Measurements from ENCODE around the gene NEK7.
"Not testable (repeated sequence)": the region's sequence is repeated elsewhere in the genome, so short reads cannot be mapped to it uniquely, and the experiment has no call there.

Gene NEK7

DNA sequence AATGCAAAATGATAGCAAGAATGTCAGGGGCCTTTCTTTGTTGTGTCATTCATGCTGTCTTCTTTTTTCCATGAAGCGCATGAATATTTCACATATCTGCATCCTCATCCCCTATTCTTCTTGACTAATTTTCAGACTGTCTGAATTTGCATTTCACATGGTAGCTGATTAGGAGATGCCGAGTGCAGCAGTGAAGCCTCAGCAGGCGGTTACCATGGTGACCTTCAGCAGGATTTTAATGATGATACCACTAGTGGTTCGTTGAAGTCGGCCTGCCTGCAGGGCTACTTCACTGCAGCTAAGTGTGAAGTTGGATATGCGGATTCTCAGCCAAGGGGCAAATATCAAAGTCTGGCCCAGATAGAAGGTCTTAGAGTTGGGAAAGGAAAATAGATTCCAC is 141.8 kb downstream of the NEK7 start:
- no peak for DNase-seq

DNA sequence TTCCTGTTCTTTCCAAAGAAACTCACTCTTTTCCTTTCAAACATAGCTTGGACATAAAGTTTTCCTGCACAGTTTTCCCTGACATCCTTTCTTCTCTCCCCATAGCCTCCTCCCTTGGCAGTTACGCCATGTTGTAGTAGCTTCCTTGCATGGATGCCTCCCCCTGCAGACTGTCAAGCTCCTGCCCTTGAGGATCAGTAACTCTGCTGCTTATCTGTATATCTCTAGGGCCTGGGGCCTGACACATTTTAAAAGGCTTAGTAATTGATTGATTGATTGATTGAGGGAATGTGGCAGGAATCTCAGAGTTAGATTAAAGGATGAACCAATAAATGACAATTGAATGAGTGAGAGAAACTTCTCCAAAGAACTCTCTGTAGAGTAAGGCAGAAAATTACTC is 143.7 kb downstream of the NEK7 start:
- no peak for DNase-seq

DNA sequence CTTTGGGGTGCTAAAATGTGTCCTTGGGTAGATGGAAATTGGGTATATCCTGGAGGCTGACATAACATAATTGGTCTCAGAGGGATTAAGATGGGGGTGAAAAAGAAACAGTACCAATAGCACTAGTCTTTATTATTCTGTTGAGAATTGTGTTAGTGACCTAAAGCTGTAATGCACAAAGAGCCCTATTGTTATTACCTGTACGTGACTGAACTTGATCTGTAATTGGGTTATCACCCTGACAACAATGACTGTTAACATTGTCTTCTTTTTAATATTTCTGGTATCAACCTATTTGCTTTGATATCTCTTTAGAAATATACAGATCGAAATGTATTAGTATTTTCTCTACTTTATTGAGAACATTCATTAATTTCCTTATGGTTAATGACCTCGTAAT is 147.6 kb downstream of the NEK7 start:
- no peak for DNase-seq

DNA sequence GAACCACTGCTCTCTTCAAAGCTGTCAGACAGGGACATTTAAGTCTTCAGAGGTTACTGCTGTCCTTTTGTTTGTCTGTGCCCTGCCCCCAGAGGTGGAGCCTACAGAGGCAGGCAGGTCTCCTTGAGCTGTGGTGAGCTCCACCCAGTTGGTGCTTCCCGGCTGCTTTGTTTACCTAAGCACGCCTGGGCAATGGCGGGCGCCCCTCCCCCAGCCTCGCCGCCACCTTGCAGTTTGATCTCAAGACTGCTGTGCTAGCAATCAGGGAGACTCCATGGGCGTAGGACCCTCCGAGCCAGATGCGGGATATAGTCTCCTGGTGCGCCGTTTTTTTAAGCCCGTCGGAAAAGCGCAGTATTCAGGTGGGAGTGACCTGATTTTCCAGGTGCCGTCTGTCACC is 158.0 kb downstream of the NEK7 start:
- not testable (repeated sequence) for DNase-seq

DNA sequence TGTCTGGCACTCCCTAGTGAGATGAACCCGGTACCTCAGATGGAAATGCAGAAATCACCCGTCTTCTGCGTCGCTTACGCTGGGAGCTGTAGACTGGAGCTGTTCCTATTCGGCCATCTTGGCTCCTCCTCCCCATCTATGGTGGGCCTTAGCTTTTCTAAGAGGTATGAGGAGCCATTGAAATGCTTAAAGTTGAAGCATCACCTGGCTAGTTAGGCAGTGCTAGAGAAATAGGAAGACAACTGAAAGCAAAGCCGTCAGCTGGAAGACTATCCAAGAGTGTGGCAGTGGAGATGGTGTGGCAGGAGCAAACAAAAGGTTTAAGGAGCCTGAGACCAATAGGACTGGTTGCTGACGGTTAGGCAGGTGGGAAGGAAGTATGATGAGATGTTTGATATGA is 158.5 kb downstream of the NEK7 start:
- not testable (repeated sequence) for DNase-seq

DNA sequence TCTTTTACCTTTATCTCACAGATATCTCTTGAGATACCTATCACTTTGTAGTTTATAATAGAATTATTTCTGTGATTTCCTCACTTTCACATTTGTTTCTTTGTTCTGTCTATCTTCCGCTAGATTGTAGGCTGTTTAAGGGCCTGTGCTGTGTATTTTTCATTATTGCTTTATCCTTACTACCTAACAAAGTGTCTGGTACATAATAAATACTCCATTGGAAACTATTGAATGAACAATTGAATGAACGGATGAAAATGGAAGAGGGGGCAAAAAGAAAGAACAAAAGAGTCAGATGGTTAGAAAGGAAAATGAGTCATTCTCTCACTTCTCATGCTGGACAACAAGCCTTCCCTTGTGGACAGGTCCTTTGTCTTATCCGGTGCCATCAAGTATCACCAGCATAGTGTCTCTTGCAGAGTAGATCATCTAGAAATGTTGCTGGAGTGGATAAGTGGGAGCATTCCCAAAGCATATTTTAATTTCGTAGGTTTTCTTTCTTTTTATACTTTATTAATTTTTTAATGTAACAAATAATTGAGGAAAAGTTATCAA is 159.8 kb downstream of the NEK7 start:
- no peak for DNase-seq

DNA sequence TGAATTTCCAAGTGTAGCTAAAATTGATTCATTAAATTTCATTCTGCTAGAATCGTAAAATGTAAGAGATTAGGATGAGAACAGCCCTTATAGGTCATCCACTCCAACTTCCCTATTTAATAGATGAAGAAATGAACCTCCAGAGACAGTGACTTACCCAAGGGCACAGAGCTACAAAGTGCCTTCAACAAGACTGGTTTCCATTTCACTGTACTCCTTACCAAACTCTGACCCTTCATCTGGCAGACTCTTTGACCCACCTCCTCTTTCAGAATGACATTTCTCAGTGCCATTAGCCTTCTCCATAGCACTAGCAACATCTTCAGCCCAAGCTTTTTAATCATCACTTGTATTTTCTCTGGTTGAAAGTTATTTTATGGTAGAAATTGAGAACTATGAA is 161.3 kb downstream of the NEK7 start:
- no peak for DNase-seq

DNA sequence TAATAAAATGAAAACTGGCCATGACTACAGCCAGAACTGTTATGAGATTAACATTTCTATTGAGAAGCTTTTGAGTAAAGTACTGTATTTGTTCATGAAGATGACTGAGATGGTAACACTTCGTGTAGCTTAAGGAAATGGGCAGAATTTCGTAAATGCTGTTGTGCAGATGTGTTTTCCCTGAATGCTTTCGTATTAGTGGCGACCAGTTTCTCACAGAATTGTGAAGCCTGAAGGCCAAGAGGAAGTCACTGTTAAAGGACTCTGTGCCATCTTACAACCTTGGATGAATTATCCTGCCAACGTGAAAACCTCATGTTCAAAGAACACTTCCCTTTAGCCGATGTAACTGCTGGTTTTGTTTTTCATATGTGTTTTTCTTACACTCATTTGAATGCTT is 164.0 kb downstream of the NEK7 start:
- DNase-seq = no peak

DNA sequence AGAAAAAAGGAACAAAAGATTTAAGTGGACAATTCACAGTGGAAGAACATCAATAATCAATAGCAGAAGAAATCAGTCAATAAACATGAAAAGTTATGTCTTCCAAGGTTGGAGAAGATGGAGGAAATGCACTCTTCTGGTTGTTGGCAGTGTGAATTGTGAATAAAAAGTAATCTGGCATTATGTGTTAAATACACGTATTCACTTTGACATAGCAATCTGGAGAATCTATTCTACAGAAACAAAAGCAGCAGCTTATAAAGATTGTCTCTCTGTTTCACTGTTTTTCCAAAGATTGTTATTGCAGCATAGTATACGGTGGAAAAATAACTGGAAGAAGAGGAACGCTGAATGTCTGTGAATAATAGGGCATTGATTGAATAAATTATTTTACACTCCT is 169.4 kb downstream of the NEK7 start:
- DNase-seq = no peak

DNA sequence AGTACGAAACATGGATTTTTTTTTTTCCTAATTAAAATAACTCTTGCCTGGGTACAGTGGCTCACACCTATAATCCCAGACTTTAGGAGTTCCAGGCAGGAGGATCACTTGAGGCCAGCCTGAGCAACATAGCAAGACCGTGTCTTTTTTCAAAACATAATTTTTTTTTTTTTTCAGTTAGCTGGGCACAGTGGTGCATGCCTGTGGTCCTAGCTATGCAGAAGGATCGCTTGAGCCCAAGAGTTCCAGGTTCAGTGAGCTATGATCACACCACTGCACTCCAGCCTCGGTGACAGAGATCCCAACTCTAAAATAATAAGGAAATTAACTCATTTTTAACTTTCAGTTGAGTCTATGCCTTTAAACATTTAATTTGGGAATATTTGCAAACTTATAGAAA is 170.1 kb downstream of the NEK7 start:
- no peak for DNase-seq

DNA sequence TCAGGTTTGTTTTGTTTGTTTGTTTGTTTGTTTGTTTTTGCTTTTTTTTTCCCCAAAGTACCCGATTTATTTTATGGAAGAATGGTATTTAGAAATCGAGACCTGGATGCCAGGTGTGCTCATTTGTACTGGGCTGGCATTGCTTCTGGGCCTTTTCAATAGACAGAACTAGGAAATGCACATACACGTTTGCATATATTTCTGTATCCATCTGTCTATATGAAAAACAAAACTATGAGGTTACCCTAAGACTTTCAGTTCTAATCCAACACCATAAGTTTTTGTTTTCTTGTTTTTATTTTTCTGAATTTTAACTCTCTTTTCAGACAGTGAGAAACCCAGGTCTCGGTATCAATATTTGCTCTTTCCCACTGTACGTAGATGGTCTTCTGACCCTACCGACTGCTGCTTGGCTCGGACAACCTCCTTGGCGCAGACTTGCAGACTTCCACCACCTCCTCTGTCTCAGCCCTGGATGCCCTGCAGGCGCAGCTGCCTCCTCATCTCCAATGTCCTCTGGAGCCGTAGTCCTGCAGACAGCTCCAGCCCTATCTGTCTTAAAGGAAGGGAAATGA is 171.7 kb downstream of the NEK7 start:
- DNase-seq = no peak

DNA sequence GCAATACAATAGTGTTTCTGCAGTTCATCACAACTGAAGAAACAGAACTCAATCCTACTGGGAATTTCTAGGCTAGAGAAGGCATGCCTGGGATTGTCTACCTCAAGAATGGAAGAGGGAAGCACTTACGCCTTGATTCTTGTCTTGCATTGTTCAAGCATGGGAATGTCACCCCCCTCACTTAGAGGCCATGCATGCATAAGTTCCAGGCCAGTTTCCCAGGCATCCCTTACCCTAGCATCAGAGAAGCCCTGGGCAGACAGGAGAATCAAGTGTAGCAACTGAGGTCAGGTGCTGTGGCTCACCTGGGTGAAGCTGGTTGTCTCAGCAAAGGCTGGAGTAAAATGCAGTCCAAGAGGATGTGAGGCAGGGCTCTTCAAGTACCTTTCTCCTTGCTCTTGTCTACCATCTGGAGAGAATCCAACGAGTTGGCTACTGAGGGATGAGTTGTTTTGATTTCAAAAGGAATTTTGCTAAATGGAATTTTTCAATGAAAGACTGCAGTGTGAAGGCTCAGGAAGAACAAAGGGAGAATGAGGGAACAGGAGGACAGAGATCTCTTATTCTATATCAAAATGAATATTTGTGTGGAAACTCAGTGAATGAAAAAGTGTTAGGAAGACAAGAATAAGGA is 174.3 kb downstream of the NEK7 start:
- DNase-seq = no peak

DNA sequence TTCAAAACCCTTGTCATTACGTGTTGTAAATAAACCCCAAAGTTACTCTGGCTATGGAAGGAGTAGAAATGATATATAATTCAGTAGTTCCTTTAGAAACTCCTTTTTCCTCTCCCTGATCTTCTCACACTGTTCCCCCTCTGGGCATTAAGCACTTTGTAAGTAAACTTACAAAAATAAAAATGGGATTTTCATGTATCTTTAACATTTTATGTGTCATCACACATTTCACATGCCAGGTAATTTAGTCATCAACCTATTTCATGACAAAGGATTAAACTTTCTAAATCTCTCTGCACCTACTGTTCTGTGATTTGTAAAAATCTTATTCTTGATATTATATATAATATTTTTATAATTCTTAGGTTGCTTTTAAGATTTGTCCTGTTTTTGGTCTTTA is 176.9 kb downstream of the NEK7 start:
- DNase-seq = no peak

DNA sequence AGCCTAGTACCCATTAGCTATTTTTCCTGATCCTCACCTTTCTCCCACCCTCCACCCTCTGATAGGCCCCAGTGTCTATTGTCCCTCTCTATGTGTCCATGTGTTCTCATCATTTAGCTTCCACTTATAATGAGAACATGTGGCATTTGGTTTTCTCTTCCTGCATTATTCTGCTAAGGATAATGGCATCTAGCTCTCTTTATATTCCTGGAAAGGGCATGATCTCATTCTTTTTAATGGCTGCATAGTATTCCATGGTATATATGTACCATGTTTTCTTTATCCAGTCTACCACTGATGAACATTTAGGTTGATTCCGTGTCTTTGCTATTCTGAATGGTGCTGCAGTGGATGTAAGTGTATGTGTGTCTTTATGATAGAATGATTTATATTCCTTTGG is 178.9 kb downstream of the NEK7 start:
- no peak for DNase-seq

DNA sequence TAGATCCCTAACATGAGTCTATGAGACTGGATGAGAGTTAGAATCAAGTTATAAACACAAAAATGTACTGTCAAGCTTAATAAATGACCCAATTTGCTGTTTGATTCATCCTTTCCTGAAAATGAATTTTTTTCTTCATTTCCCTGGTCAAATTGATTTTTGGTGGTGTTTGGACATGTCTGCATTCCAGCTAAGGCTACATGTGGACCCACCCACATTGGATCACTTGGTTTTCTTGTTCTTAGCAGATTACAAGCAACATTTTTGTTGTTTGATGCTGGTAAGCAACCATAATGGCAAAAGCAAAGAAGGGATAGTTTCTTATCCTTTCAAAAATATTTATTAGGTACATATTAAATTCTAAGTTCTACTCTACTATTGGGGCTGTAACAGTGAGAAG is 181.1 kb downstream of the NEK7 start:
- no peak for DNase-seq

DNA sequence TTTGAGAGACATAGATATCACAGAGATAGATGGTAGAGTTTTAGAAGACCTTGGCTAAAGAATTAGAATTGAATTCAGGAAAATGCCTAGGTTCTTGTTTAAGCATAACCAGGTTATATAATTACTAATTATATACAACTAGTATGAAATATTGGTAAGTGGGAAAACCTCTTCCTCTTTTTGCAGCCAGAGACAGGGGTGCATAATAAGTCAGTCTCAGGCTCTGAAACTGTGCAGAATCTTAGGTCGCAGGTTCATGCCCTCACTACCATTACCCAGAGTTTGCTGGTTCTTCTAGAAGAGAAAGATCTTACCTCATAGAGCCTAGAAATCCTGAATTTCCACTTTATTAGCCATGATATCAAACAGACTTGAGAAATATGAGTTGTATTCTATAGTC is 183.3 kb downstream of the NEK7 start:
- DNase-seq = no peak

DNA sequence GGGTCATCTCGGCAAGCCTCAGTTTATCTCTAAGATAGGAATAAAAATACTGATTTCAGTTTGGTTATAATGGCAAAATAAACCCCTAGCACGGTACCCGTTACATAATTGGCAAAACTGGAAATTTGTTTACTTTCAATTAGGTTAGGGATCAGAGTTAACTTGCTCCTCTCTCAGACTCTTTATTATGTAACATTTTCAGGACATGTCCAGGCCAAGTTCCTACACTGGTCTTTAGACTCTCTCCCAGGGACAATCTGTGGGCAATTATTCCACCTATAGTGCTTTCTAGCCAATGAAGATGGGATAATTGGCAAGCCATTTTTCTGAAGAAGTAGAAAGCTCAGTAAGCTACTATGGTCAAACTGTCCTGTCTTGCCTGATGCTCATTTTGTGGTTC is 189.4 kb downstream of the NEK7 start:
- DNase-seq = no peak

DNA sequence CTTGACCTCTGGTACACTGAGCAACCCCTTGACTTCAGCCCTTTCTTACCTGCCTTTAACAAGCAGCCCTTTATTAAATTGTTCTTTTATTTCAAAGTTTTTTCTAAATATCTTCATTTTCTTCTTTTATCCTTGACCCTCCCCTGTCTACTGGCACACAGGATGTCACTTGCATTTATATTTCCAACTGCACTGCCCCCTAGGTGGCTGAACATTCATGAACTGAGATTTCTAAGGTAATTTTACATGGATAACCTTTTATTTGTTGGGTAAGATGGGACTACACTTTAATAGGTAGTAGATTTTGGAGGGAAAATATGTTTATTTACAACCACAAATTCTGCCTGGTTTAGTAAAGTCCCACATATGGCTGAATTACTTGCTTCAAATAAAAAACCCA is 193.7 kb downstream of the NEK7 start:
- DNase-seq = no peak

DNA sequence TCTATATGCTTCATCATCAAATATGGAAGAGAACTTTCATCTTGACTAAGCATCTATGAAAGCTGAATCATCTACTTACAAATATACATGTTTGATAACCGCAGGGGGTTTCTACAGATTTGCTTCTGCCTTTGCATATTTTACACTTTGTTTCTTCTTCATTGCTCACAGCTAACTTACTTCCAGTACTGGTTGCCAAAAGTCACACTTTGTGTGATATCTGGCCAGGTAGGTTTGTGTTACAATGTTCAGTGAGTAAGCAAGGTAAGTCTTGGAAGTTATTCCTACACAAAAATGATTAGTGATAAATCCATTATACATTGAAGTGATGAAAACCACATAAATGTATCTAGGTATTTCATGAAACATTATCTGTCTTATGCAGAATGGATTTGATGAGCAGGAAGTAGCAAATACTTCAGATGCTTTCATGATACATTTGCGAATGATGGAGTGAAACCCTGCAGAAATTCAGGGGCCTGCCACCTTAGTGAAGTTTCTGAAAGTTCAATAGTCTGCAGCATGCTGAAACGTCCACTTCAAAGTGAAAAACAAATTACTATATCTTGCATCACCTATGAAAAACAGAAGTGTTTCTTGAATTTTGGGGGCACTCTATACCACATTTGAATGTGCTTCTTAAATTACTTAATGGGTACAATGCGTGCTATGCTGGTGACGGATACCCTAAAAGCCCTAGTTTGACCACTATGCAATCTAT is 196.3 kb downstream of the NEK7 start:
- DNase-seq = no peak

DNA sequence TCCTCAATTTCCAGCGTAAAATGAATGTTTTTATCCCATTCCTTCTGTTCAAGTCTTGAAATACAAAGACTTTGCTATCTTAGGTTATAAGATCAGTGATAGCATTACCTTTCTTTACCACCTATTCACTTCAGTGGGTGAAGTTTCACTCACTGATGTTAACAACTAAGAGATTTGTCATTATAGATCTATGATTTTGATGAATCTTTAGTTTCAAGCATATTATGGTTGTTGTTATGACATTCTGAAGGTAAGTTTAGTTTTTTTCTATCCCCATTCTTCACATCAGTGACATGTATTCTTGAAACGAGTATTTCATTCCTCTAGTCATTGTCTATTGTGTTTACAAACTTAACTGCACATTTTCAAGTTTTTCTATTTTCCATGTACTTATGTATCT is 201.1 kb downstream of the NEK7 start:
- DNase-seq = no peak

DNA sequence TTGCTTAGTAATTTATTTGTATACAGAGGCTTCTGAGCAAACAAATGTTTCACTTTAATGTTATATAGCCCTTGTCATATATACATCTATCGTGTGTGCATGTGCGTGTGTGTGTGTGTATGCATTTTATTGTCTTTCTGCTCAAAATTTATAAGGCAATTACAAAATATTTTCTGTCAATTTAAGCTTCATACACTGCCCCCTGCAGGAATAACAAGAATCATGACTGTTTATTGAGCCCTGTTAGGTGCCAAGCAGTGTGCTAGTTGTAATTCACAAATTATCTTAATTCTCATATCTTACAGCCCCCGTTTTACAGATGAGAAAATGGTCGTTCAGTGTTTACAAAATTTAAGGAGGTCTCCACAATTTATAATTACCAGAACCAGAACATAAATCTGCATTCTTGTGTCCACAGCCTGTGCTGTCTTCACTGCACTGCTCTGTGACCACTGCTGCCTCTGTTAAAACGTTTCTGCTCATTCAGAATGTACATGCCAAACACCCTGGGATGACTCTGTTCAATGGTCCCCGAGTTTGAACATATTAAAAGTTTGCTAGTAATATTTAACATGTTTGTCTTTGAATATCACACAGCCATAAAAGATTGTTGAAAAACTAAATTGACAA is 202.3 kb downstream of the NEK7 start:
- DNase-seq = no peak

DNA sequence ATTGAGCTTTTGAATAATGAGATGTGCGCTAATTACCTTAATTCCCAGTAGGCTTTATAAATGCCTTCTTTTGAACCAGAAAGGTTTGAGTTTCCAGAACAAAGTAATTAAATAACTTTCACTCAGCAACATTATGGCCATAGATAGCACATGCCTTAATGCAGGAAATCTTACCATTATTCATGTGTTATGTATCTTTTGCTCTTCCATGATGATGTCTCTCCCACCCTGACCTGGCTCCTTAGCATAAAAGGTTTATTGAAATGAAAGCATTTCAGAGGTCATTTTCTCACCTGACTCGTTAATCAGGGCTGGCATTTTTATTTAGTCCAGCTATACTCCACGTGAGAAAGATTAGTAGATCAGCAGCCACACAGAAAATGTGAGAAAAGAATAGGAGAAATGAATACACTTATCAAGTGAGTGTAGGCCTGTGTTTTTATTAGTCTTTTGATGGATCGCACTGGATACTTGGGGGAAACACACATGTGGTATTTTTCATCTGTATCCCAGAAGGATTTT is 203.5 kb downstream of the NEK7 start:
- no peak for DNase-seq

DNA sequence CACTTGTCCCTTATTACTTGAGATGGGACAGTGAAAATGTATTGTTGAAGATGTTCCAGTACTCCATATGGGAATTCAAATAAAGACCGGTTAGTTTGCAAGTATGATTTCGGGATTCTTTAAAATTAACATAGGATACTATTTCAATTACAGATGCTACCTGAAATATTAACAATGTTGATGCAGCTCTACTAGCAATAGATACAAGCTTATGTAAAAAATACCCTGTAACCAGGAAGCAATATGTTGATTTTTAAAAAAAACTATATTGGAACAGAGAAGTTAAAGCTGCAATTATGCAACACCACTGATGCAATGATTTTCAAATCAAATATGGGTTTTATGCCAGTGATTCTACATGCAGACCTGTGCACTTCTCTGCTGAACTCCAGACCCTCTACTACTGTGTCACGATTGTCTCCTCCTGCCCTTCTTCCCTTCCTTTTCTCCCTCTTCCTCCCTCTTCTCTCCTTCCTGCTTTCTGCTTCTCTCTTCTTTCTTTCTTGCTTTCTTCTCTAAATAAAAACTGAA is 204.5 kb downstream of the NEK7 start:
- no peak for DNase-seq

Measured in right forelimb (tissue), 1 donor.